ENCODE results near the gene SPTLC1.
A peak's percentile ranks its signal among the peaks of the same experiment; 100 is the strongest.

DNA sequence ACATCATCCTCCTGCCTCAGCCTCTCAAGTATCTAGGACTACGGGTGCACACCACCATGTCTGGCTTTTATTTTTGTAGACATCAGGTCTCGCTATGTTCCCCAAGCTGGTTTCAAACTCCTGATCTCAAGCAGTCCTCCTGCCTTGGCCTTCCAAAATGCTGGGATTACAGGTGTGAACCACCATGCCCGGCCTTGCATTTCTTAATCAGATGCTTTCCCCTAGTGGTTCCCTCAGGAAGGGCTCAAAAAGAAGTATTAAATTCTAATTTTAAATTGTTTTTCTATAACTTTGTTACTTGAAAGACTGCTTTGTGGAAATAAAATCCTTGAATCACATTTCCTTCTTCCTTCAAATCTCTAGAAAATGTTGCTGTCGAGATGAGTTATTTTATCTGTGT is 85.7 kb downstream of the SPTLC1 start:
- TF ChIP-seq, protein P1, sequence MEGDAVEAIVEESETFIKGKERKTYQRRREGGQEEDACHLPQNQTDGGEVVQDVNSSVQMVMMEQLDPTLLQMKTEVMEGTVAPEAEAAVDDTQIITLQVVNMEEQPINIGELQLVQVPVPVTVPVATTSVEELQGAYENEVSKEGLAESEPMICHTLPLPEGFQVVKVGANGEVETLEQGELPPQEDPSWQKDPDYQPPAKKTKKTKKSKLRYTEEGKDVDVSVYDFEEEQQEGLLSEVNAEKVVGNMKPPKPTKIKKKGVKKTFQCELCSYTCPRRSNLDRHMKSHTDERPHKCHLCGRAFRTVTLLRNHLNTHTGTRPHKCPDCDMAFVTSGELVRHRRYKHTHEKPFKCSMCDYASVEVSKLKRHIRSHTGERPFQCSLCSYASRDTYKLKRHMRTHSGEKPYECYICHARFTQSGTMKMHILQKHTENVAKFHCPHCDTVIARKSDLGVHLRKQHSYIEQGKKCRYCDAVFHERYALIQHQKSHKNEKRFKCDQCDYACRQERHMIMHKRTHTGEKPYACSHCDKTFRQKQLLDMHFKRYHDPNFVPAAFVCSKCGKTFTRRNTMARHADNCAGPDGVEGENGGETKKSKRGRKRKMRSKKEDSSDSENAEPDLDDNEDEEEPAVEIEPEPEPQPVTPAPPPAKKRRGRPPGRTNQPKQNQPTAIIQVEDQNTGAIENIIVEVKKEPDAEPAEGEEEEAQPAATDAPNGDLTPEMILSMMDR (conservative IDR thresholded peaks at IDR 0.05; ENCODE audit: low read depth, low read length), result peak; percentile 37; the same call in 1 of the 2 replicates
- TF ChIP-seq EZH2phosphoT487 (IDR thresholded peaks at IDR 0.05; ENCODE audit: borderline replicate concordance, low read length), result no peak
- TF ChIP-seq EZH2 (IDR thresholded peaks at IDR 0.05; ENCODE audit: low read length, unreplicated experiment), result no peak
